ENCODE results near the gene MUC16. TPM values are rescaled to one million over a fixed set of nuclear protein-coding genes. Genes with fewer than 3 reads are reported as not detected.

Gene MUC16
- total and polyA plus RNA-seq, 2 of the 4 experiments (the other 2 are of a cell fraction) = not detected

- intact Hi-C loops (cut with micrococcal nuclease) = no loop called here
- H4K8ac ChIP-seq (ENCODE audit: low read depth in 2 of 2, low read length in 2 of 2) = no peak overlapping the region
- H4K5ac ChIP-seq (ENCODE audit: low read depth, low read length) = no peak overlapping the region
- no peak overlapping the region for H2AK5ac ChIP-seq (ENCODE audit: low read depth, low read length)
- no peak overlapping the region for H3K14ac ChIP-seq (replicated peaks; ENCODE audit: low read depth, low read length)
- H4K91ac ChIP-seq (ENCODE audit: insufficient read depth, low read depth, low read length) = no peak overlapping the region
- POLR2A ChIA-PET (ENCODE audit: unreplicated experiment) = no interaction called here
- H3K4ac ChIP-seq (ENCODE audit: low read depth, low read length) = no peak overlapping the region
- H3K27ac ChIP-seq (ENCODE audit: insufficient read depth, low read length) = no peak overlapping the region
- H3K36me3 ChIP-seq (ENCODE audit: control insufficient read depth, insufficient read depth, low read length) = no peaks in the 10 kb centered on the region
- no peak overlapping the region for H3K4me3 ChIP-seq (ENCODE audit: insufficient read depth, low read depth, low read length)
- no peak overlapping the region for H3K9ac ChIP-seq (ENCODE audit: low read depth, low read length)
- H2BK5ac ChIP-seq (ENCODE audit: low read depth, low read length, poor library complexity, severe bottlenecking) = no peak overlapping the region
- 40% methylated on average over 3 of the region's 8 CpGs; no CpG with 5 or more reads in 1 of the 2 experiments for WGBS, 2 experiments (ENCODE audit: extremely low coverage in 2 of 2, insufficient read length in 1 of 2)
- dilution Hi-C loops (cut with HindIII; ENCODE audit: low sequenced_read_pairs, unreplicated experiment) = no loop called here
- H2BK20ac ChIP-seq (ENCODE audit: low read depth, low read length) = no peak overlapping the region
- H2BK120ac ChIP-seq (ENCODE audit: low read depth, low read length) = no peak overlapping the region
- H2BK15ac ChIP-seq (ENCODE audit: low read depth, low read length) = no peak overlapping the region
- no peak overlapping the region for H3K56ac ChIP-seq (ENCODE audit: extremely low read depth, insufficient read depth, low read length)
- H3K79me1 ChIP-seq (ENCODE audit: low read depth in 1 of 2, low read length in 2 of 2) = no peaks in the 10 kb centered on the region
- no peak overlapping the region for H3K18ac ChIP-seq (ENCODE audit: low read depth, low read length)
- H3K4me1 ChIP-seq (ENCODE audit: control insufficient read depth, insufficient read depth, low read length) = no peaks in the 10 kb centered on the region
- H3K23ac ChIP-seq (ENCODE audit: low read depth, low read length) = no peak overlapping the region
- no peaks in the 10 kb centered on the region for H4K20me1 ChIP-seq (ENCODE audit: insufficient read depth, low read length)
- no peak for DNase-seq
- no peaks in the 10 kb centered on the region for H3K9me1 ChIP-seq (ENCODE audit: insufficient read depth, low read length)
- TF ChIP-seq RAD21 (IDR thresholded peaks at IDR 0.05; ENCODE audit: low read length) (no peak), SMC3 (IDR thresholded peaks at IDR 0.05; ENCODE audit: low read depth, low read length) (no peak), USF2 (IDR thresholded peaks at IDR 0.05; ENCODE audit: low read depth, low read length) (no peak), ELK1 (IDR thresholded peaks at IDR 0.05; ENCODE audit: borderline replicate concordance, low read depth, low read length) (no peak), MAFK (IDR thresholded peaks at IDR 0.05; ENCODE audit: low read depth, low read length) (no peak), NFE2L2 (IDR thresholded peaks at IDR 0.05; ENCODE audit: low read depth, low read length) (no peak), RFX5 (IDR thresholded peaks at IDR 0.05; ENCODE audit: low read depth, low read length) (no peak), RCOR1 (IDR thresholded peaks at IDR 0.05; ENCODE audit: insufficient replicate concordance, low read length) (no peak), CEBPB (IDR thresholded peaks at IDR 0.05; ENCODE audit: low read depth, low read length) (no peak), CTCF (conservative IDR thresholded peaks at IDR 0.05; ENCODE audit: low read depth, low read length) (no peak), FOS (IDR thresholded peaks at IDR 0.05; ENCODE audit: low read depth, low read length) (no peak), MXI1 (IDR thresholded peaks at IDR 0.05; ENCODE audit: borderline replicate concordance, low read depth, low read length) (no peak), POLR2A (IDR thresholded peaks at IDR 0.05; ENCODE audit: low read depth, low read length) (no peak), MAZ (IDR thresholded peaks at IDR 0.05; ENCODE audit: borderline replicate concordance, low read depth, low read length) (no peak)
- BruUV-seq (replicated peaks) = no TSS peak
- no peak for ATAC-seq (ENCODE audit: low read depth)
- H3K9me3 ChIP-seq (ENCODE audit: control insufficient read depth, insufficient read depth, low read length) = peaks cover 28% of the 10 kb centered on the region
- no peak overlapping the region for H2AFZ ChIP-seq (replicated peaks; ENCODE audit: low read length, poor library complexity)
- H3K4me2 ChIP-seq (ENCODE audit: low read depth, low read length) = no peak overlapping the region
- in situ Hi-C loops (cut with MboI; ENCODE audit: low sequenced_read_pairs) = no loop called here
- CTCF ChIA-PET = no interaction called here
- H2AK9ac ChIP-seq (replicated peaks; ENCODE audit: low read depth, low read length, poor library complexity) = no peak overlapping the region
- H3K27me3 ChIP-seq (ENCODE audit: control insufficient read depth, insufficient read depth, low read length) = no peaks in the 10 kb centered on the region
Observed at GRCh38 chr19:9037400-9038062, 27.3 kb upstream of the MUC16 start.
